ENCODE results near the gene DEDD.
"Not testable (repeated sequence)": the region's sequence is repeated elsewhere in the genome, so short reads cannot be mapped to it uniquely, and the experiment has no call there.

The DEDD gene

DNA sequence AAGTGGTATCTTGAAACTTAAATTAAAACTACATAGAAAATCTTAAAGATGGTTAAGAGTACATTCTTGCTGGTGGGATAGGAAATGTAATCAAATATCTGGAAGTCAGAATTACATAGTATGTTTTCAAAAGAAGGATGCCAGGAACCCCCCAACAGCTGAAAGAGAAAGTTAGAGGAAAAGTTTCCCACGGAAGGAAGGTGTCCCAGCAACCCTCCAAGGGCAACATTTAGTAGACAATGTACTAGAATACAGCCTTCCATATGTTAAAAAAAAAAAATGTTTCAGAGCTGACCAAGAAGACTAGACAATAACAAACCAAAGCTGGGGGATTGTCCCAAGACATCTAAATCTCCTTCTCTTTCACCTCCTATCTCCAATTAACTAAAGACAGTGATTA is 2.2 kb downstream of the DEDD start:
- Histone ChIP-seq H3K27me3 (ENCODE audit: control insufficient read depth in 2 of 2, insufficient read depth in 2 of 2, low read length in 2 of 2) (no peaks in the 10 kb centered on the region), H3K4me1 (ENCODE audit: control insufficient read depth in 2 of 2, insufficient read depth in 2 of 2, low read length in 2 of 2) (peaks cover 11 to 15% of the 10 kb centered on the region in 2 donors), H3K27ac (ENCODE audit: low read depth in 2 of 2, low read length in 2 of 2) (no peak overlapping the region), H3K4me3 (ENCODE audit: low read length in 2 of 2) (no peak overlapping the region), H3K36me3 (ENCODE audit: control insufficient read depth in 2 of 2, insufficient read depth in 2 of 2, low read length in 2 of 2) (peaks cover 27 to 30% of the 10 kb centered on the region in 2 donors), H3K9me3 (ENCODE audit: control insufficient read depth in 2 of 2, low read length in 2 of 2) (no peaks in the 10 kb centered on the region), H3K9ac (ENCODE audit: low read depth in 1 of 2, low read length in 2 of 2) (no peak overlapping the region)

- H3K9me3 ChIP-seq (ENCODE audit: control insufficient read depth in 2 of 2, low read length in 2 of 2), result no peaks in the 10 kb centered on the region
- no peak overlapping the region for H3K27ac ChIP-seq (ENCODE audit: low read depth in 2 of 2, low read length in 2 of 2)
- peaks cover 34 to 36% of the 10 kb centered on the region in 2 donors for H3K36me3 ChIP-seq (ENCODE audit: control insufficient read depth in 2 of 2, insufficient read depth in 2 of 2, low read length in 2 of 2)
- peaks cover 11 to 15% of the 10 kb centered on the region in 2 donors for H3K4me1 ChIP-seq (ENCODE audit: control insufficient read depth in 2 of 2, insufficient read depth in 2 of 2, low read length in 2 of 2)
- H3K4me3 ChIP-seq (ENCODE audit: low read length in 2 of 2), result no peak overlapping the region
- no peak overlapping the region for H3K9ac ChIP-seq (ENCODE audit: low read depth in 1 of 2, low read length in 2 of 2)
- H3K27me3 ChIP-seq (ENCODE audit: control insufficient read depth in 2 of 2, insufficient read depth in 2 of 2, low read length in 2 of 2), result no peaks in the 10 kb centered on the region
Measured at GRCh38 chr1:161128591-161129420, 3.7 kb downstream of the DEDD start.

- Histone ChIP-seq H3K4me3 (ENCODE audit: low read length in 2 of 2) (no peak overlapping the region), H3K9me3 (ENCODE audit: control insufficient read depth in 2 of 2, low read length in 2 of 2) (no peaks in the 10 kb centered on the region), H3K36me3 (ENCODE audit: control insufficient read depth in 2 of 2, insufficient read depth in 2 of 2, low read length in 2 of 2) (peaks cover 42 to 44% of the 10 kb centered on the region in 2 donors), H3K27ac (ENCODE audit: low read depth in 2 of 2, low read length in 2 of 2) (no peak overlapping the region), H3K27me3 (ENCODE audit: control insufficient read depth in 2 of 2, insufficient read depth in 2 of 2, low read length in 2 of 2) (no peaks in the 10 kb centered on the region), H3K4me1 (ENCODE audit: control insufficient read depth in 2 of 2, insufficient read depth in 2 of 2, low read length in 2 of 2) (peaks cover 8 to 11% of the 10 kb centered on the region in 2 donors), H3K9ac (ENCODE audit: low read depth in 1 of 2, low read length in 2 of 2) (no peak overlapping the region)
Measured at GRCh38 chr1:161127649-161128048, 4.8 kb downstream of the DEDD start.

DNA sequence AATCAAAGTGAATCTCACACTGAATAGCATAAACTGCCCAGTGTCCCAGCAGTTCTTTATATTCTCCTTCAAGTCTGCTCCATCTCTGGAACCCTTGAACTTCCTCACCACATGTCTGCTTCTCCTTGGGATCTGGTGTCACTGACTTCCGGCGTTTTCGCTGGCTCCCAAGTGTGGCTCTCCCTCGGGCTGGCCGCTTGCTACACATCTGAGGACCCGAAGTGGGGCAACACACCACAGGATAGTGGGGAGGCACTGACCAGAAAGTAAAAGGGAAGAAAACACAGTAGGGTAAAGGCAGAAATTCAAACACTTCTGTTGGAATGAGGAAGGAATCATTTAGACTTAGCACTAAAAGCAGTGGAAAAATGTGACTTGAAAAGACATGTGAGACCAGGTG is 9.5 kb downstream of the DEDD start:
- no peak overlapping the region for H3K4me3 ChIP-seq (ENCODE audit: low read length in 2 of 2)
- H3K9ac ChIP-seq (ENCODE audit: low read depth in 1 of 2, low read length in 2 of 2), result no peak overlapping the region
- peaks cover 16 to 23% of the 10 kb centered on the region in 2 donors for H3K4me1 ChIP-seq (ENCODE audit: control insufficient read depth in 2 of 2, insufficient read depth in 2 of 2, low read length in 2 of 2)
- H3K27me3 ChIP-seq (ENCODE audit: control insufficient read depth in 2 of 2, insufficient read depth in 2 of 2, low read length in 2 of 2), result no peaks in the 10 kb centered on the region
- no peak overlapping the region for H3K27ac ChIP-seq (ENCODE audit: low read depth in 2 of 2, low read length in 2 of 2)
- H3K9me3 ChIP-seq (ENCODE audit: control insufficient read depth in 2 of 2, low read length in 2 of 2), result no peaks in the 10 kb centered on the region
- H3K36me3 ChIP-seq (ENCODE audit: control insufficient read depth in 2 of 2, insufficient read depth in 2 of 2, low read length in 2 of 2), result peaks cover 55 to 59% of the 10 kb centered on the region in 2 donors

GRCh38 chr1:161121834-161122233 is 10.6 kb downstream of the DEDD start:
- Histone ChIP-seq H3K4me1 (ENCODE audit: control insufficient read depth in 2 of 2, insufficient read depth in 2 of 2, low read length in 2 of 2) (peaks cover 23 to 24% of the 10 kb centered on the region in 2 donors), H3K27ac (ENCODE audit: low read depth in 2 of 2, low read length in 2 of 2) (no peak overlapping the region), H3K4me3 (ENCODE audit: low read length in 2 of 2) (no peak overlapping the region), H3K9ac (ENCODE audit: low read depth in 1 of 2, low read length in 2 of 2) (no peak overlapping the region), H3K27me3 (ENCODE audit: control insufficient read depth in 2 of 2, insufficient read depth in 2 of 2, low read length in 2 of 2) (no peaks in the 10 kb centered on the region), H3K36me3 (ENCODE audit: control insufficient read depth in 2 of 2, insufficient read depth in 2 of 2, low read length in 2 of 2) (peaks cover 46 to 55% of the 10 kb centered on the region in 2 donors), H3K9me3 (ENCODE audit: control insufficient read depth in 2 of 2, low read length in 2 of 2) (no peaks in the 10 kb centered on the region)

DNA sequence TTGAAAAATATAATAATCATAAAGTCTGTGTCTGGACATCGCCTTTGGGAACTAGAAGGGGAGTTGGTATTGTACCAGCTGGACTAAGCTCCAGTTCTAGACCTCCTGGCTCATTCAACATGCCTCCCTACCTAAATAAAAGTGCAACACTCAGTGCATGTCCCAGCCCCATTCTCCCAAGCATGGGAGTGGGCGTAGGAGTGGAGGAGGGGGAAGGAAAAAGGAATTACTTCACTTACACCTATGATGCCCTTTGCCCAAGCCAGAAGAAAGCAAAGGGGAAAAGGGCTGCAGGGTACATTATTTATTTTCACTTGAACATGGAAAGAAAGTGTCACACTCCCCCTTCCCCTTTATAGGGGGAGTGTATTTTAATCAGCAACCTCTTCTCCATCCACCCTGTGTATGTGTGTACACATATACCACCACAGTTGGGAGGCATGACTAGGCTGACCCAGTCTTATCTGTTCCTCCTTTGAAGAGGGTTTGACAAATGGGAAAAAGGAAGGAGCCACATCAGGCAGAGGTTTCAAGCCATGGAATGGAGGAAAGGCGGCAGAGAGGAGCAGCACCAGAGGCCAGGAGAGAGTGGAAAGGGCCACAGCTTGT is 11.3 kb downstream of the DEDD start:
- Histone ChIP-seq H3K27me3 (ENCODE audit: control insufficient read depth in 2 of 2, insufficient read depth in 2 of 2, low read length in 2 of 2) (no peaks in the 10 kb centered on the region), H3K9me3 (ENCODE audit: control insufficient read depth in 2 of 2, low read length in 2 of 2) (no peaks in the 10 kb centered on the region), H3K4me1 (ENCODE audit: control insufficient read depth in 2 of 2, insufficient read depth in 2 of 2, low read length in 2 of 2) (peaks cover 27 to 28% of the 10 kb centered on the region in 2 donors), H3K36me3 (ENCODE audit: control insufficient read depth in 2 of 2, insufficient read depth in 2 of 2, low read length in 2 of 2) (peaks cover 43 to 51% of the 10 kb centered on the region in 2 donors), H3K27ac (ENCODE audit: low read depth in 2 of 2, low read length in 2 of 2) (no peak overlapping the region), H3K9ac (ENCODE audit: low read depth in 1 of 2, low read length in 2 of 2) (no peak overlapping the region), H3K4me3 (ENCODE audit: low read length in 2 of 2) (no peak overlapping the region)

GRCh38 chr1:161119092-161119903 is 13.2 kb downstream of the DEDD start:
- Histone ChIP-seq H3K9me3 (ENCODE audit: control insufficient read depth in 2 of 2, low read length in 2 of 2) (no peaks in the 10 kb centered on the region), H3K4me3 (ENCODE audit: low read length in 2 of 2) (peak overlapping the region; percentile 76 to 98), H3K27ac (ENCODE audit: low read depth in 2 of 2, low read length in 2 of 2) (peak overlapping the region; percentile 94 to 96), H3K27me3 (ENCODE audit: control insufficient read depth in 2 of 2, insufficient read depth in 2 of 2, low read length in 2 of 2) (no peaks in the 10 kb centered on the region), H3K36me3 (ENCODE audit: control insufficient read depth in 2 of 2, insufficient read depth in 2 of 2, low read length in 2 of 2) (peaks cover 36 to 42% of the 10 kb centered on the region in 2 donors), H3K4me1 (ENCODE audit: control insufficient read depth in 2 of 2, insufficient read depth in 2 of 2, low read length in 2 of 2) (peaks cover 27 to 28% of the 10 kb centered on the region in 2 donors), H3K9ac (ENCODE audit: low read depth in 1 of 2, low read length in 2 of 2) (peak overlapping the region; percentile 80 to 94)

GRCh38 chr1:161117759-161118581 is 14.5 kb downstream of the DEDD start, which contains the start of the genes NIT1 and PFDN2:
NIT1 (plus strand) TSS chr1:161118105; CDS start chr1:161118177, 72 bp downstream.
PFDN2 (minus strand) TSS chr1:161118037; CDS start chr1:161118026, 11 bp downstream.
- Histone ChIP-seq H3K9me3 (ENCODE audit: control insufficient read depth in 2 of 2, low read length in 2 of 2) (no peaks in the 10 kb centered on the region), H3K36me3 (ENCODE audit: control insufficient read depth in 2 of 2, insufficient read depth in 2 of 2, low read length in 2 of 2) (peaks cover 28 to 31% of the 10 kb centered on the region in 2 donors), H3K9ac (ENCODE audit: low read depth in 1 of 2, low read length in 2 of 2) (peak within 1 kb of the TSS; percentile 80 to 94), H3K27me3 (ENCODE audit: control insufficient read depth in 2 of 2, insufficient read depth in 2 of 2, low read length in 2 of 2) (no peaks in the 10 kb centered on the region), H3K4me3 (ENCODE audit: low read length in 2 of 2) (peak within 1 kb of the TSS; percentile 76 to 98), H3K4me1 (ENCODE audit: control insufficient read depth in 2 of 2, insufficient read depth in 2 of 2, low read length in 2 of 2) (peaks cover 27 to 28% of the 10 kb centered on the region in 2 donors), H3K27ac (ENCODE audit: low read depth in 2 of 2, low read length in 2 of 2) (peak within 1 kb of the TSS; percentile 94 to 96)

- not testable (repeated sequence) for H3K27me3 ChIP-seq (ENCODE audit: control insufficient read depth in 2 of 2, insufficient read depth in 2 of 2, low read length in 2 of 2); H3K4me3 ChIP-seq (ENCODE audit: low read length in 2 of 2); H3K9ac ChIP-seq (ENCODE audit: low read depth in 1 of 2, low read length in 2 of 2); H3K27ac ChIP-seq (ENCODE audit: low read depth in 2 of 2, low read length in 2 of 2); H3K9me3 ChIP-seq (ENCODE audit: control insufficient read depth in 2 of 2, low read length in 2 of 2)
- H3K4me1 ChIP-seq (ENCODE audit: control insufficient read depth in 2 of 2, insufficient read depth in 2 of 2, low read length in 2 of 2), result peaks cover 28 to 29% of the 10 kb centered on the region in 2 donors
- peaks cover 8 to 11% of the 10 kb centered on the region in 2 donors for H3K36me3 ChIP-seq (ENCODE audit: control insufficient read depth in 2 of 2, insufficient read depth in 2 of 2, low read length in 2 of 2)
Measured at GRCh38 chr1:161115961-161116360, 16.5 kb downstream of the DEDD start.

Measured in mucosa of rectum (tissue), 2 donors.